SK-N-SH (cell line): ENCODE results near the gene CATSPER3. TPM values are rescaled to one million over a fixed set of nuclear protein-coding genes. Genes with fewer than 3 reads are reported as not detected.
A peak's percentile ranks its signal among the peaks of the same experiment; 100 is the strongest.

Source experiments
- CTCF ChIA-PET: fragments of 300-600, 350-600 bp; formaldehyde crosslinking; extraction: SDS; loops from one replicate; lab custom pipeline; 2021; lab: Yijun Ruan, JAX
- POLR2A ChIA-PET: fragments of 350-600 bp; sonication (Branson Sonifier 250); formaldehyde crosslinking; extraction: SDS; loops from one replicate; lab custom pipeline; 2020; ENCODE audit warnings: antibody characterized with exemption, inconsistent platforms; lab: Yijun Ruan, JAX
- DNase-seq: peaks from one replicate; pipeline ENCODE4 v3.0.0; 2012
- H2AFZ ChIP-seq: fragments of 200-600 bp; sonication (generic); 2 replicates; pipeline ENCODE4 v1.8.1; 2016; ENCODE audit warnings: antibody characterized with exemption, mild to moderate bottlenecking, low read depth
- H3F3A ChIP-seq: fragments of 200-600 bp; sonication (generic); replicated peaks from 2 replicates; pipeline ENCODE3; 2016; ENCODE audit warnings: antibody characterized with exemption, mild to moderate bottlenecking; ENCODE audit not compliant: insufficient read depth
- H3K27ac ChIP-seq, 2 experiments: fragments of 200-500 bp in 1 of 2; fragments of 200-600 bp in 1 of 2; sonication (Bioruptor generic) in 1 of 2; sonication (generic), shearing (Covaris generic) in 1 of 2; 2 replicates each; pipeline versions ENCODE4 v1.5.1 to v1.6.1; 2014 to 2016; ENCODE audit warnings: low read depth in 2 of 2, inconsistent platforms in 1 of 2, low read length in 1 of 2, mild to moderate bottlenecking in 1 of 2, mixed read lengths in 1 of 2
- H3K27me3 ChIP-seq: fragments of 200-600 bp; sonication (generic), shearing (Covaris generic); 2 replicates; pipeline ENCODE4 v1.6.1; 2016; ENCODE audit warnings: mixed run types; ENCODE audit not compliant: insufficient read depth
- H3K36me3 ChIP-seq, 2 experiments: fragments of 200-500 bp in 1 of 2; fragments of 200-600 bp in 1 of 2; sonication (Bioruptor generic) in 1 of 2; sonication (generic) in 1 of 2; replicated peaks in 1 of 2; 2 replicates each; pipeline versions ENCODE3 to v1.5.1; 2014 to 2016; ENCODE audit warnings: low read length in 1 of 2, mild to moderate bottlenecking in 1 of 2; ENCODE audit not compliant: insufficient read depth in 2 of 2, control insufficient read depth in 1 of 2
- H3K4me1 ChIP-seq, 2 experiments: fragments of 200-500 bp in 1 of 2; fragments of 200-600 bp in 1 of 2; sonication (Bioruptor generic) in 1 of 2; sonication (generic), shearing (Covaris generic) in 1 of 2; 2 replicates each; pipeline versions ENCODE4 v1.5.1 to v1.6.1; 2014 to 2016; ENCODE audit warnings: low read depth in 1 of 2, low read length in 1 of 2, mixed run types in 1 of 2; ENCODE audit not compliant: insufficient read depth in 2 of 2, control insufficient read depth in 1 of 2
- H3K4me2 ChIP-seq: fragments of 200-600 bp; sonication (generic), shearing (Covaris generic); 2 replicates; pipeline ENCODE4 v1.6.1; 2017; ENCODE audit warnings: mixed run types
- H3K4me3 ChIP-seq, 2 experiments: fragments of 200-500 bp in 1 of 2; fragments of 200-600 bp in 1 of 2; sonication (Bioruptor generic) in 1 of 2; sonication (generic), shearing (Covaris generic) in 1 of 2; 2 replicates each; pipeline versions ENCODE4 v1.5.1 to v1.8.1; 2014 to 2016; ENCODE audit warnings: low read depth in 2 of 2, inconsistent platforms in 1 of 2, low read length in 1 of 2, mild to moderate bottlenecking in 1 of 2, mixed read lengths in 1 of 2, moderate library complexity in 1 of 2
- H3K79me2 ChIP-seq: fragments of 200-600 bp; sonication (generic); 2 replicates; pipeline ENCODE4 v1.8.1; 2017; ENCODE audit warnings: mild to moderate bottlenecking; ENCODE audit not compliant: insufficient read depth
- H3K9ac ChIP-seq: fragments of 200-600 bp; sonication (generic); 2 replicates; pipeline ENCODE4 v1.6.1; 2017; ENCODE audit warnings: mixed run types
- H3K9me2 ChIP-seq: fragments of 200-600 bp; sonication (generic); 2 replicates; pipeline ENCODE4 v1.6.1; 2017; ENCODE audit warnings: mixed run types
- H3K9me3 ChIP-seq: fragments of 200-600 bp; sonication (generic); 2 replicates; pipeline ENCODE4 v1.6.1; 2017; ENCODE audit warnings: mixed run types, mild to moderate bottlenecking, moderate library complexity
- H4K20me1 ChIP-seq: fragments of 200-600 bp; sonication (generic); 2 replicates; pipeline ENCODE4 v1.6.1; 2017; ENCODE audit warnings: mild to moderate bottlenecking, mixed run types; ENCODE audit not compliant: insufficient read depth
- ELF1 ChIP-seq: IDR thresholded peaks from 2 replicates; pipeline ENCODE4 v1.4.0; 2012
- EP300 ChIP-seq, 2 experiments: IDR thresholded peaks; 2 replicates each; pipeline versions ENCODE4 v1.4.0 to v1.6.1; 2012; ENCODE audit warnings: borderline replicate concordance in 1 of 2, low read depth in 1 of 2, low read length in 1 of 2
- FOSL2 ChIP-seq: IDR thresholded peaks from 2 replicates; pipeline ENCODE4 v1.4.0; 2012; ENCODE audit warnings: low read depth, mild to moderate bottlenecking, moderate library complexity, borderline replicate concordance
- GATA2 ChIP-seq: sonication (generic); formaldehyde crosslinking; IDR thresholded peaks from 2 replicates; pipeline ENCODE4 v1.5.0; 2020; ENCODE audit warnings: mild to moderate bottlenecking, missing genetic modification reagents
- JUND ChIP-seq: IDR thresholded peaks from 2 replicates; pipeline ENCODE4 v1.4.0; 2012
- POLR2AphosphoS5 ChIP-seq: IDR thresholded peaks from 2 replicates; pipeline ENCODE4 v1.6.1; 2012; ENCODE audit warnings: low read depth, low read length
- RAD21 ChIP-seq: IDR thresholded peaks from 2 replicates; pipeline ENCODE4 v1.6.1; 2012; ENCODE audit warnings: mild to moderate bottlenecking, low read length
- RCOR1 ChIP-seq: fragments of 150-350 bp; IDR thresholded peaks from 2 replicates; pipeline ENCODE4 v1.6.1; 2017; ENCODE audit warnings: antibody characterized with exemption, low read length
- RFX5 ChIP-seq: IDR thresholded peaks from 2 replicates; pipeline ENCODE4 v1.6.1; 2012; ENCODE audit warnings: mild to moderate bottlenecking, improper control_type of control experiment, low read length
- RXRA ChIP-seq: IDR thresholded peaks from 2 replicates; pipeline ENCODE4 v1.4.0; 2012; ENCODE audit warnings: low read depth, mild to moderate bottlenecking, borderline replicate concordance
- SMC3 ChIP-seq: IDR thresholded peaks from 2 replicates; pipeline ENCODE4 v1.6.1; 2012; ENCODE audit warnings: low read depth, low read length, improper control_type of control experiment
- TAF1 ChIP-seq: IDR thresholded peaks from 2 replicates; pipeline ENCODE4 v1.6.1; 2012; ENCODE audit warnings: low read depth, mild to moderate bottlenecking, low read length, moderate library complexity, borderline replicate concordance
- WGBS: methylation state at CpG from one replicate; pipeline ENCODE4 v1.1.6; 2017; ENCODE audit warnings: low lambda C conversion rate; 5-methylcytosine and 5-hydroxymethylcytosine counted together
- polyA plus RNA-seq, 3 experiments: library from polyadenylated mRNA; depleted of rRNA; stranded (reverse); fragments of >200 nt; gene quantifications; 2 replicates each; pipeline ENCODE4 v1.2.3, GENCODE V29; 2012
- TF ChIP-seq, protein P1 (sequence below): IDR thresholded peaks from 2 replicates; pipeline ENCODE4; 2012
- TF ChIP-seq, protein P2 (sequence below): IDR thresholded peaks from 2 replicates; pipeline ENCODE4 v1.6.1; 2012; ENCODE audit warnings: mild to moderate bottlenecking, low read depth, low read length, moderate library complexity
- TF ChIP-seq, protein P3 (sequence below): IDR thresholded peaks from 2 replicates; pipeline ENCODE4 v1.4.0; 2012; ENCODE audit warnings: low read depth, borderline replicate concordance
- TF ChIP-seq, protein P4 (sequence below): IDR thresholded peaks from 2 replicates; pipeline ENCODE4 v1.4.0; 2012; ENCODE audit warnings: low read depth, borderline replicate concordance

Gene CATSPER3
- polyA plus RNA-seq, 1 of the 3 experiments (the other 2 are of a cell fraction), result 0.26 TPM

DNA sequence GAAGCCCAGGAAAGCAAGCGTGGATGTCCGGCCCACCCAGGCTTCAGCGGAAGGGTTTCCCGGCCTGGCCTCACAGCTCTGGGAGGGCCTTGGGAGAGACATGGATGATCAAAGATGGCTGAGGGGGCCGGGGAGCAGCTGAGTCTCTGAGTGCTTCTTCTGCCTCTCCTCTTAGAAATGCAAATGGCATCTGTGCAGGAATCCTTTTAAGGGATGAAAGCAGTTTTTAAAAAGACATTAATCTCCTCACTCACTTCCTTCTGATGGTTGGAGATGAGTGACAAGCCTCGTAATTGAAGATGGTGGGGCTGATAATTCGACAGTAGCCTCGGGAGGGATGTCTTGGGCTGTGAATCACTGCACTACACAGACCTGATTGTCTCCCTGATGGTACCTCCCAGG is 90.6 kb downstream of the CATSPER3 start (continued):
- TF ChIP-seq, protein P1, sequence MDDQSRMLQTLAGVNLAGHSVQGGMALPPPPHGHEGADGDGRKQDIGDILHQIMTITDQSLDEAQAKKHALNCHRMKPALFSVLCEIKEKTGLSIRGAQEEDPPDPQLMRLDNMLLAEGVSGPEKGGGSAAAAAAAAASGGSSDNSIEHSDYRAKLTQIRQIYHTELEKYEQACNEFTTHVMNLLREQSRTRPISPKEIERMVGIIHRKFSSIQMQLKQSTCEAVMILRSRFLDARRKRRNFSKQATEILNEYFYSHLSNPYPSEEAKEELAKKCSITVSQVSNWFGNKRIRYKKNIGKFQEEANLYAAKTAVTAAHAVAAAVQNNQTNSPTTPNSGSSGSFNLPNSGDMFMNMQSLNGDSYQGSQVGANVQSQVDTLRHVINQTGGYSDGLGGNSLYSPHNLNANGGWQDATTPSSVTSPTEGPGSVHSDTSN, result no peak

DNA sequence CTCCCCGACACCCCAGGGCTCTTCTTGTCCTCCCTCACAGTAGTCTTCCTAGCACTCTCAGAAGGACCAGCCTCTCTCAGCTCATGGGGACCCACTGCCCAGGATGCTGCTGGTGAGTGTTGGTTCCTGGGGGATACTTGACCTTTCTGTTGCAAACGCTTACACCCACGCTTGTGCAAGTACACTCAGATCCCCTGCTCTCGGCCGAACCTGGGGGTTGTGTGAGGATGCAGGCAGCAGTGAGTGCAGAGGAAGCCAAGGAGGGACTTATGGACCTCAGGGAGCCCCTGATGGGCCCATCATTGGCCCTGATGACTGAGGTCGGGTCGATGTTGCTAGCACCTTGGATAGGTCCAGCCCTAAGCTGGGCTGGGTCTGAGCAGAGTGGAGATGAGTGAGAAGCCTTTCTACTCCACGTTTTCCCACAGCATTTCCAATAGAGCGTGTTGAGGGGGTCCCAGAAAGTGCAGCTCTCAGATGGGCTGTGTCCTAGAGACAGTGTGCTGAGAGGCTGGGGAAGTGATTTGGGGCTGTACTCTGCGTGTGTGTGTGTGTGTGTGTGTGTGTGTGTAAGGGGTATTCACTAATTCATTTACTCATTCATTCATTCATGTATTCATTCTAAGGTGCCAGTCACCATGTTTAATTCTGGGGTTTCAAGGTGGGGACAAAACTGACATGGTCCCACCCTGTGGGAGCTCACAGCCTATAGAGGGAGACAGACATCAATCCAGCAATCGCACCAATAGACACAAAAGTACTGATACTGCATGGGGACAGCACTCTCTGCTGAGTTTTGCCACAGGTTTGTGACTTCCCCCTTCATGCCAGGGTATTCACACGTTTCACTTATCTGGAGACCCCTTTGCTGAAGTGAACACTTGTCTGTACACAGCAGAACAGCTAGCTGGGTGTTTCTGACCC is 91.6 kb downstream of the CATSPER3 start:
- POLR2A ChIA-PET, result no interaction called here
- CTCF ChIA-PET, result interaction anchor here (0.8 to 1.3 kb wide), 3 partner anchors 17 to 273 kb away, joined by 3 to 4 read pairs (median 3); no protein-coding TSS in a partner anchor
- Histone ChIP-seq H3K4me1 (no peaks in the 10 kb centered on the region; a peak in 1 of 4 replicates), H4K20me1 (no peaks in the 10 kb centered on the region), H3K9me2 (no peaks in the 10 kb centered on the region), H3K4me3 (no peak overlapping the region), H3K36me3 (no peaks in the 10 kb centered on the region), H3K4me2 (no peak overlapping the region), H3K79me2 (no peaks in the 10 kb centered on the region), H3K27me3 (peaks cover 18% of the 10 kb centered on the region), H3K27ac (no peak overlapping the region), H3K9me3 (no peaks in the 10 kb centered on the region), H2AFZ (no peak overlapping the region), H3K9ac (no peak overlapping the region), H3F3A (no peaks in the 10 kb centered on the region)
- TF ChIP-seq, protein P2, sequence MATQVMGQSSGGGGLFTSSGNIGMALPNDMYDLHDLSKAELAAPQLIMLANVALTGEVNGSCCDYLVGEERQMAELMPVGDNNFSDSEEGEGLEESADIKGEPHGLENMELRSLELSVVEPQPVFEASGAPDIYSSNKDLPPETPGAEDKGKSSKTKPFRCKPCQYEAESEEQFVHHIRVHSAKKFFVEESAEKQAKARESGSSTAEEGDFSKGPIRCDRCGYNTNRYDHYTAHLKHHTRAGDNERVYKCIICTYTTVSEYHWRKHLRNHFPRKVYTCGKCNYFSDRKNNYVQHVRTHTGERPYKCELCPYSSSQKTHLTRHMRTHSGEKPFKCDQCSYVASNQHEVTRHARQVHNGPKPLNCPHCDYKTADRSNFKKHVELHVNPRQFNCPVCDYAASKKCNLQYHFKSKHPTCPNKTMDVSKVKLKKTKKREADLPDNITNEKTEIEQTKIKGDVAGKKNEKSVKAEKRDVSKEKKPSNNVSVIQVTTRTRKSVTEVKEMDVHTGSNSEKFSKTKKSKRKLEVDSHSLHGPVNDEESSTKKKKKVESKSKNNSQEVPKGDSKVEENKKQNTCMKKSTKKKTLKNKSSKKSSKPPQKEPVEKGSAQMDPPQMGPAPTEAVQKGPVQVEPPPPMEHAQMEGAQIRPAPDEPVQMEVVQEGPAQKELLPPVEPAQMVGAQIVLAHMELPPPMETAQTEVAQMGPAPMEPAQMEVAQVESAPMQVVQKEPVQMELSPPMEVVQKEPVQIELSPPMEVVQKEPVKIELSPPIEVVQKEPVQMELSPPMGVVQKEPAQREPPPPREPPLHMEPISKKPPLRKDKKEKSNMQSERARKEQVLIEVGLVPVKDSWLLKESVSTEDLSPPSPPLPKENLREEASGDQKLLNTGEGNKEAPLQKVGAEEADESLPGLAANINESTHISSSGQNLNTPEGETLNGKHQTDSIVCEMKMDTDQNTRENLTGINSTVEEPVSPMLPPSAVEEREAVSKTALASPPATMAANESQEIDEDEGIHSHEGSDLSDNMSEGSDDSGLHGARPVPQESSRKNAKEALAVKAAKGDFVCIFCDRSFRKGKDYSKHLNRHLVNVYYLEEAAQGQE, result peak; percentile 63; the same call in 1 of the 2 replicates
- TF ChIP-seq TAF1 (no peak), SMC3 (no peak), RCOR1 (no peak), ELF1 (no peak), RAD21 (peak; percentile 27), POLR2AphosphoS5 (no peak), JUND (no peak), GATA2 (CRISPR knock-in tag) (no peak), FOSL2 (no peak), RFX5 (no peak), EP300 (IDR thresholded peaks at IDR 0.05; ENCODE audit: borderline replicate concordance in 1 of 2, low read depth in 1 of 2, low read length in 1 of 2) (no peak), RXRA (no peak)
- TF ChIP-seq, protein P1, result no peak
- TF ChIP-seq, protein P3, sequence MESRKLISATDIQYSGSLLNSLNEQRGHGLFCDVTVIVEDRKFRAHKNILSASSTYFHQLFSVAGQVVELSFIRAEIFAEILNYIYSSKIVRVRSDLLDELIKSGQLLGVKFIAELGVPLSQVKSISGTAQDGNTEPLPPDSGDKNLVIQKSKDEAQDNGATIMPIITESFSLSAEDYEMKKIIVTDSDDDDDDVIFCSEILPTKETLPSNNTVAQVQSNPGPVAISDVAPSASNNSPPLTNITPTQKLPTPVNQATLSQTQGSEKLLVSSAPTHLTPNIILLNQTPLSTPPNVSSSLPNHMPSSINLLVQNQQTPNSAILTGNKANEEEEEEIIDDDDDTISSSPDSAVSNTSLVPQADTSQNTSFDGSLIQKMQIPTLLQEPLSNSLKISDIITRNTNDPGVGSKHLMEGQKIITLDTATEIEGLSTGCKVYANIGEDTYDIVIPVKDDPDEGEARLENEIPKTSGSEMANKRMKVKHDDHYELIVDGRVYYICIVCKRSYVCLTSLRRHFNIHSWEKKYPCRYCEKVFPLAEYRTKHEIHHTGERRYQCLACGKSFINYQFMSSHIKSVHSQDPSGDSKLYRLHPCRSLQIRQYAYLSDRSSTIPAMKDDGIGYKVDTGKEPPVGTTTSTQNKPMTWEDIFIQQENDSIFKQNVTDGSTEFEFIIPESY, result no peak
- TF ChIP-seq, protein P4, sequence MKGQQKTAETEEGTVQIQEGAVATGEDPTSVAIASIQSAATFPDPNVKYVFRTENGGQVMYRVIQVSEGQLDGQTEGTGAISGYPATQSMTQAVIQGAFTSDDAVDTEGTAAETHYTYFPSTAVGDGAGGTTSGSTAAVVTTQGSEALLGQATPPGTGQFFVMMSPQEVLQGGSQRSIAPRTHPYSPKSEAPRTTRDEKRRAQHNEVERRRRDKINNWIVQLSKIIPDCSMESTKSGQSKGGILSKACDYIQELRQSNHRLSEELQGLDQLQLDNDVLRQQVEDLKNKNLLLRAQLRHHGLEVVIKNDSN, result no peak
- DNase-seq, result no peak
- 48% methylated on average over 11 of the region's 12 CpGs for WGBS
